Measurements from ENCODE around the gene CHDH. TPM values are rescaled to one million over a fixed set of nuclear protein-coding genes. Genes with fewer than 3 reads are reported as not detected.

The CHDH gene
- total RNA-seq, 1 donor from 2014 or later = 17.7 TPM

DNA sequence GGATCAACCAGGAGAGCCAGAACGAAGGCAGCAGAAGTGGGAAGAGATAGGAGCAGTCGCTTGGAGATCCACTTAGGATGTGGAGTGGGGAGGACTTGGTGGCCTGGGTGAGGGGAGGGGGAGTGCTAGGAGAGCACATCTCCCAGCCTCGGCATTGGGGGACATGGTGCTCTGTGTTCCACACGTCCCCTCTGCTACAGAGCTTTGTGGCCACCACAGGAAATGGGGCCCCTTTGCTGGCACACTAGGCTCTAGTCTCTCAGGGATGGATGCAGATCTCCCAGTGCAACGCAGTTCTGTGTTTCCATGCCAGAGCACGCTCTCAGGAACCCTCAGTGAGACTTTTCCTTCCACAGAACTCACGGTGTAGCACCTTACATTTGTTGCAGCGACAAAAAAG lies 68.8 kb downstream of the CHDH start:
- no peaks in the 10 kb centered on the region for H3K36me3 Mint-ChIP-seq (ENCODE audit: insufficient read depth)
- no peak overlapping the region for H3K27ac Mint-ChIP-seq
- no peaks in the 10 kb centered on the region for H3K9me3 Mint-ChIP-seq (ENCODE audit: low read depth)
- H3K27me3 Mint-ChIP-seq = peaks cover 11% of the 10 kb centered on the region
- H3K4me3 Mint-ChIP-seq (ENCODE audit: low read depth) = no peak overlapping the region
- H3K4me1 Mint-ChIP-seq (ENCODE audit: low read depth) = peaks cover 15% of the 10 kb centered on the region
- TF ChIP-seq, protein P1, sequence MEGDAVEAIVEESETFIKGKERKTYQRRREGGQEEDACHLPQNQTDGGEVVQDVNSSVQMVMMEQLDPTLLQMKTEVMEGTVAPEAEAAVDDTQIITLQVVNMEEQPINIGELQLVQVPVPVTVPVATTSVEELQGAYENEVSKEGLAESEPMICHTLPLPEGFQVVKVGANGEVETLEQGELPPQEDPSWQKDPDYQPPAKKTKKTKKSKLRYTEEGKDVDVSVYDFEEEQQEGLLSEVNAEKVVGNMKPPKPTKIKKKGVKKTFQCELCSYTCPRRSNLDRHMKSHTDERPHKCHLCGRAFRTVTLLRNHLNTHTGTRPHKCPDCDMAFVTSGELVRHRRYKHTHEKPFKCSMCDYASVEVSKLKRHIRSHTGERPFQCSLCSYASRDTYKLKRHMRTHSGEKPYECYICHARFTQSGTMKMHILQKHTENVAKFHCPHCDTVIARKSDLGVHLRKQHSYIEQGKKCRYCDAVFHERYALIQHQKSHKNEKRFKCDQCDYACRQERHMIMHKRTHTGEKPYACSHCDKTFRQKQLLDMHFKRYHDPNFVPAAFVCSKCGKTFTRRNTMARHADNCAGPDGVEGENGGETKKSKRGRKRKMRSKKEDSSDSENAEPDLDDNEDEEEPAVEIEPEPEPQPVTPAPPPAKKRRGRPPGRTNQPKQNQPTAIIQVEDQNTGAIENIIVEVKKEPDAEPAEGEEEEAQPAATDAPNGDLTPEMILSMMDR (IDR thresholded peaks at IDR 0.05; ENCODE audit: unreplicated experiment) = no peak
- DNase-seq (ENCODE audit: low spot score, unreplicated experiment) = no peak

DNA sequence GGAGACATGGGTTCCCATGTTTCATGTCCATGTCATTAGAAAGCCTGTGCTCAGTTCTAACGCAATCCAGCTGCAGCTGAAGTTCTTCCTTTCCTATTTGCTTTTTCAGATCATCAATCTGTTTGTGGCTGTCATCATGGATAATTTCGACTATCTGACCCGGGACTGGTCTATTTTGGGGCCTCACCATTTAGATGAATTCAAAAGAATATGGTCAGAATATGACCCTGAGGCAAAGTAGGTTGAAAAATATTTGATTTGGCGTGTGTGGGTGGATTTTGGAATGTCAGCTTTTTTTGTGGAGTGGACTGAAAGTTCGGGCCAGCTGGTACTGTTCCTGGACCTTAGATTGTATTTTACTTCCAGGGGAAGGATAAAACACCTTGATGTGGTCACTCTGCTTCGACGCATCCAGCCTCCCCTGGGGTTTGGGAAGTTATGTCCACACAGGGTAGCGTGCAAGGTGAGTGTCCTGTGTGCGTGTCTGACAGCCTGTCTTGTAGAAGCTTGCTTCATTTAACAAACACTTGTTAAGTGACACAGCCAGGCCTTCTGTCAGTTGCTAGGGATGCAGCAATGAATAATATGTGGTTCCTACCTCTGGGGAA lies 69.6 kb downstream of the CHDH start:
- H3K9me3 Mint-ChIP-seq (ENCODE audit: low read depth) = no peaks in the 10 kb centered on the region
- no peak overlapping the region for H3K27ac Mint-ChIP-seq
- no peaks in the 10 kb centered on the region for H3K36me3 Mint-ChIP-seq (ENCODE audit: insufficient read depth)
- peaks cover 11% of the 10 kb centered on the region for H3K27me3 Mint-ChIP-seq
- no peak for DNase-seq (ENCODE audit: low spot score, unreplicated experiment)
- H3K4me1 Mint-ChIP-seq (ENCODE audit: low read depth) = peaks cover 15% of the 10 kb centered on the region
- TF ChIP-seq, protein P1 (IDR thresholded peaks at IDR 0.05; ENCODE audit: unreplicated experiment) = no peak
- no peak overlapping the region for H3K4me3 Mint-ChIP-seq (ENCODE audit: low read depth)

DNA sequence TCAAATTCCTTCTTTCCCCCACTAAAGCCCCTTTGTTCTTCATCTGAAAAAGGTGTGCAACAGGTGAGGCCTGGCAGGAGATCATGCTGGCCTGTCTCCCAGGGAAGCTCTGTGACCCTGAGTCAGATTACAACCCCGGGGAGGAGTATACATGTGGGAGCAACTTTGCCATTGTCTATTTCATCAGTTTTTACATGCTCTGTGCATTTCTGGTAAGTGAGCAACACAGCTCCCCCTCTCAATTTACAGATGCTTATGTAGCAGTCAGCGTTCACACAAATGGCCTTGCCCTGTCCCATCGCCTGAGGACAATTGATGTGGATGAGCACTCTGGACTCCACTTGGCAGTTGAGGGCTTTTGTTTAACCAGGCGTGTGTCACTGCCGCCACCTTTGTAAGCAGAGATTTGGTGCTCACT lies 70.4 kb downstream of the CHDH start:
- no peak overlapping the region for H3K27ac Mint-ChIP-seq
- H3K4me1 Mint-ChIP-seq (ENCODE audit: low read depth) = peaks cover 15% of the 10 kb centered on the region
- no peak overlapping the region for H3K4me3 Mint-ChIP-seq (ENCODE audit: low read depth)
- no peaks in the 10 kb centered on the region for H3K36me3 Mint-ChIP-seq (ENCODE audit: insufficient read depth)
- H3K27me3 Mint-ChIP-seq = peaks cover 7% of the 10 kb centered on the region
- no peaks in the 10 kb centered on the region for H3K9me3 Mint-ChIP-seq (ENCODE audit: low read depth)
- no peak for DNase-seq (ENCODE audit: low spot score, unreplicated experiment)
- TF ChIP-seq, protein P1 (IDR thresholded peaks at IDR 0.05; ENCODE audit: unreplicated experiment) = no peak

- DNase-seq (ENCODE audit: low spot score, unreplicated experiment) = no peak
- no peak overlapping the region for H3K4me3 Mint-ChIP-seq (ENCODE audit: low read depth)
- H3K9me3 Mint-ChIP-seq (ENCODE audit: low read depth) = no peaks in the 10 kb centered on the region
- no peak overlapping the region for H3K27ac Mint-ChIP-seq
- H3K36me3 Mint-ChIP-seq (ENCODE audit: insufficient read depth) = no peaks in the 10 kb centered on the region
- peaks cover 10% of the 10 kb centered on the region for H3K27me3 Mint-ChIP-seq
- TF ChIP-seq, protein P1 (IDR thresholded peaks at IDR 0.05; ENCODE audit: unreplicated experiment) = no peak
- peaks cover 15% of the 10 kb centered on the region for H3K4me1 Mint-ChIP-seq (ENCODE audit: low read depth)
Measured at GRCh38 chr3:53775018-53775417, 71.2 kb downstream of the CHDH start.

DNA sequence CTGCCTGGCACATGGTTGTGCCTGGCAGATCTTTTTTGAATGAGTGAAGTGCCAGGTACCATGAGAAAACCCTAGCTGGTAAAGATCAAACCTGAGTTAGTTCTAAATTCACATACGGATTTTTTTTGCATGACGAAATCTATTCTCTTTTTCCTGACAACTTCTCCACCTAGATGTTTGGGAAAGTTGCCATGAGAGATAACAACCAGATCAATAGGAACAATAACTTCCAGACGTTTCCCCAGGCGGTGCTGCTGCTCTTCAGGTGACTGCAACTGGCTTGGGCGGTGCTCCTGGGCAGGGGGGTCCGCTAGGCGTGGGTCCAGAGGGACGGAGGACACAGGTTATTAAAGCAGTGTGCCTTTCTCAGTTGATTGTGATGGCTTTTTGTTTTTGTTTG lies 71.8 kb downstream of the CHDH start:
- TF ChIP-seq, protein P1 (IDR thresholded peaks at IDR 0.05; ENCODE audit: unreplicated experiment) = no peak
- peaks cover 10% of the 10 kb centered on the region for H3K27me3 Mint-ChIP-seq
- no peak overlapping the region for H3K4me3 Mint-ChIP-seq (ENCODE audit: low read depth)
- DNase-seq (ENCODE audit: low spot score, unreplicated experiment) = no peak
- H3K4me1 Mint-ChIP-seq (ENCODE audit: low read depth) = peaks cover 15% of the 10 kb centered on the region
- H3K36me3 Mint-ChIP-seq (ENCODE audit: insufficient read depth) = no peaks in the 10 kb centered on the region
- no peak overlapping the region for H3K27ac Mint-ChIP-seq
- H3K9me3 Mint-ChIP-seq (ENCODE audit: low read depth) = no peaks in the 10 kb centered on the region

Measured in progenitor cell of endocrine pancreas (in vitro differentiated cells).